ENCODE data around the gene FANCE.

FANCE gene

DNA sequence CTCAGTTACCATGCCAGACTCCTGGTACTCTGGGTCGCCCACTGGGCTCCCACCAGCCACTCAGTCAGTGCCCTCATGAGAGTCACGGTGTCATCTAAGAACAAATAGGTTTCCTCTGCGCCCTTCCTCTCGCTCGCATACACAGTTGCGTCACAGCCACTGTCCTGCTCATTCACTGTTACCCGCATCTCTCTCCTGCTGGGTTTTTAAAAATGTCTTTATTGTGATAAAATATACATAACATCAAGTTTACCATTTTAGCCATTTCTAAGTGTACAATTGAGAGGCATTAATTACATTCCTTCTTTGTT, 40.8 kb downstream of the FANCE start:
- no peaks in the 10 kb centered on the region for H3K9me3 ChIP-seq (ENCODE audit: insufficient read depth, low read length)
- H3K27ac ChIP-seq (ENCODE audit: low read depth, low read length) = no peak overlapping the region
- no peaks in the 10 kb centered on the region for H3K79me2 ChIP-seq (ENCODE audit: insufficient read depth, low read length)
- no peaks in the 10 kb centered on the region for H3F3A ChIP-seq (ENCODE audit: insufficient read depth)
- no peak overlapping the region for H2AFZ ChIP-seq (ENCODE audit: low read depth, low read length, severe bottlenecking)
- H3K9ac ChIP-seq (ENCODE audit: low read length) = no peak overlapping the region
- no peak for TF ChIP-seq EZH2phosphoT487 (conservative IDR thresholded peaks at IDR 0.05; ENCODE audit: low read length)
- TF ChIP-seq, protein P1, sequence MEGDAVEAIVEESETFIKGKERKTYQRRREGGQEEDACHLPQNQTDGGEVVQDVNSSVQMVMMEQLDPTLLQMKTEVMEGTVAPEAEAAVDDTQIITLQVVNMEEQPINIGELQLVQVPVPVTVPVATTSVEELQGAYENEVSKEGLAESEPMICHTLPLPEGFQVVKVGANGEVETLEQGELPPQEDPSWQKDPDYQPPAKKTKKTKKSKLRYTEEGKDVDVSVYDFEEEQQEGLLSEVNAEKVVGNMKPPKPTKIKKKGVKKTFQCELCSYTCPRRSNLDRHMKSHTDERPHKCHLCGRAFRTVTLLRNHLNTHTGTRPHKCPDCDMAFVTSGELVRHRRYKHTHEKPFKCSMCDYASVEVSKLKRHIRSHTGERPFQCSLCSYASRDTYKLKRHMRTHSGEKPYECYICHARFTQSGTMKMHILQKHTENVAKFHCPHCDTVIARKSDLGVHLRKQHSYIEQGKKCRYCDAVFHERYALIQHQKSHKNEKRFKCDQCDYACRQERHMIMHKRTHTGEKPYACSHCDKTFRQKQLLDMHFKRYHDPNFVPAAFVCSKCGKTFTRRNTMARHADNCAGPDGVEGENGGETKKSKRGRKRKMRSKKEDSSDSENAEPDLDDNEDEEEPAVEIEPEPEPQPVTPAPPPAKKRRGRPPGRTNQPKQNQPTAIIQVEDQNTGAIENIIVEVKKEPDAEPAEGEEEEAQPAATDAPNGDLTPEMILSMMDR (IDR thresholded peaks at IDR 0.05; ENCODE audit: insufficient read depth, low read length, poor library complexity, severe bottlenecking) = no peak
- no peaks in the 10 kb centered on the region for H3K9me2 ChIP-seq (replicated peaks; ENCODE audit: insufficient read depth, low read length)
- H3K4me3 ChIP-seq (ENCODE audit: insufficient read depth, low read length, poor library complexity, severe bottlenecking) = no peak overlapping the region
- no peaks in the 10 kb centered on the region for H3K36me3 ChIP-seq (ENCODE audit: low read length)
- no peak overlapping the region for H3K4me2 ChIP-seq (ENCODE audit: low read depth, low read length, poor library complexity, severe bottlenecking)
- H3K27me3 ChIP-seq (ENCODE audit: low read length) = no peaks in the 10 kb centered on the region
- no peaks in the 10 kb centered on the region for H4K20me1 ChIP-seq (ENCODE audit: low read depth, low read length)

DNA sequence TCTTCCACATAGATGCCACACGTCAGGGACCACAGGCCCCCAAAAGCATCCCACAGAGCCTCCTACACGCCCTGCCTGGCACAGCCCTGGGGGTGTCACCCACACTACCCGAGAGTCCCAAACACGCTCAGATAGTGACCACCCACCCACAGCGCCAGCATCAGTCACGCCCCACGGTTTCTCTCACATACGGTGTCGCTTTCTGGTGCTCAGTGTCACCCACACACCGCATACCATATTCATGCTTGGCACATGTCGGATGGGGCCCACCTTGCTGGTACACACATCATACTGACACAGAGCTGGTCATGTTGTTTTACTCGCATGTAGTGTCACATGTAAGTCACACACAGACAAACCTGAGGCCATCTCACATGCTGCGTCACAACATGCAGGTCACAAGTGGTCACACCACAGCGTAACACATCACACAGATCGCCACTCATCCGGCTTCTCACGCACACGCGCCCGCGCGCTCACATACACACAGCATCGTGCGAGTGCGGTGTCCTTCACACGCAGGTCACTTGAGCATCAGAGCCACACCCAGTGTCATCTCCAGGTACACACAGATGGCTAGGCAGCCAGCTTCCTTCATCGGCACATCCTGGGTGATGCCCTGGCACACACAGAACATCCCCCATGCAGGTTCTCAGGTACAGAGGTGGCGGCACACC, 41.3 kb downstream of the FANCE start:
- Histone ChIP-seq H2AFZ (ENCODE audit: low read depth, low read length, severe bottlenecking) (no peak overlapping the region), H3K79me2 (ENCODE audit: insufficient read depth, low read length) (no peaks in the 10 kb centered on the region), H3K9me2 (replicated peaks; ENCODE audit: insufficient read depth, low read length) (no peaks in the 10 kb centered on the region), H3K4me2 (ENCODE audit: low read depth, low read length, poor library complexity, severe bottlenecking) (no peak overlapping the region), H3K9me3 (ENCODE audit: insufficient read depth, low read length) (no peaks in the 10 kb centered on the region), H3K36me3 (ENCODE audit: low read length) (no peaks in the 10 kb centered on the region), H3K4me3 (ENCODE audit: insufficient read depth, low read length, poor library complexity, severe bottlenecking) (no peak overlapping the region), H3K27me3 (ENCODE audit: low read length) (no peaks in the 10 kb centered on the region), H3K9ac (ENCODE audit: low read length) (no peak overlapping the region), H4K20me1 (ENCODE audit: low read depth, low read length) (no peaks in the 10 kb centered on the region), H3K27ac (ENCODE audit: low read depth, low read length) (no peak overlapping the region), H3F3A (ENCODE audit: insufficient read depth) (no peaks in the 10 kb centered on the region)
- TF ChIP-seq EZH2phosphoT487 (conservative IDR thresholded peaks at IDR 0.05; ENCODE audit: low read length) = no peak
- TF ChIP-seq, protein P1 (IDR thresholded peaks at IDR 0.05; ENCODE audit: insufficient read depth, low read length, poor library complexity, severe bottlenecking) = no peak

DNA sequence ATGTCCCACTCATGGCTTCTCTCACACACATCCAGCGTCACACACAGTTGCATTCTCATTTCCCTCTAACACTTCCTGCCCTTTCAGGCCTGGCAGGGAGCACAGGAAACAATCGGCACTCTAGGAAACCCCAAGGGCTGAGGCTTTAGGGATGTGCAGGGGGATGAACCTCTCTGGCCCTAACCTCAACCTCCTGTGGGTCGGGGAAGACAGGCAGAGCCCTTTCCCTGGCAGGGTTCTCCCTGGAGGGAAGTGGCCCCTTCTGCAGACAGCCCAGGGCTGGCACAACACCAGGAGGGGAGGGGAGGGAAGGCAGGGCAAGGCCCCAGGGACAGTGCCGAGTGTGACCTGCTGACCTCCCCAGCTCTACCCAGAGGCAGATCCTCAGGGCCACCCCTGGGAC, 42.0 kb downstream of the FANCE start:
- Histone ChIP-seq H4K20me1 (ENCODE audit: low read depth, low read length) (no peaks in the 10 kb centered on the region), H3K27ac (ENCODE audit: low read depth, low read length) (no peak overlapping the region), H3F3A (ENCODE audit: insufficient read depth) (no peaks in the 10 kb centered on the region), H3K9me2 (replicated peaks; ENCODE audit: insufficient read depth, low read length) (no peaks in the 10 kb centered on the region), H3K27me3 (ENCODE audit: low read length) (no peaks in the 10 kb centered on the region), H3K79me2 (ENCODE audit: insufficient read depth, low read length) (no peaks in the 10 kb centered on the region), H3K36me3 (ENCODE audit: low read length) (no peaks in the 10 kb centered on the region), H3K4me3 (ENCODE audit: insufficient read depth, low read length, poor library complexity, severe bottlenecking) (no peak overlapping the region), H3K9ac (ENCODE audit: low read length) (no peak overlapping the region), H3K9me3 (ENCODE audit: insufficient read depth, low read length) (no peaks in the 10 kb centered on the region), H3K4me2 (ENCODE audit: low read depth, low read length, poor library complexity, severe bottlenecking) (no peak overlapping the region), H2AFZ (ENCODE audit: low read depth, low read length, severe bottlenecking) (no peak overlapping the region)
- no peak for TF ChIP-seq EZH2phosphoT487 (conservative IDR thresholded peaks at IDR 0.05; ENCODE audit: low read length)
- TF ChIP-seq, protein P1 (IDR thresholded peaks at IDR 0.05; ENCODE audit: insufficient read depth, low read length, poor library complexity, severe bottlenecking) = no peak

Measured in SU-DHL-6 (cell line).